A549 treated with RU486 at 1 μM for 4 hours (cell line): Measurements from ENCODE around the gene OR51B5. TPM values are rescaled to one million over a fixed set of nuclear protein-coding genes. Genes with fewer than 3 reads are reported as not detected.

Experiments used
- total RNA-seq: library from RNA; stranded (reverse); fragments of 200-300 nt; extraction: Qiagen RNA extraction; gene quantifications from 5 replicates; pipeline ENCODE4 v1.2.3, GENCODE V29; 2022; ENCODE audit warnings: low read depth

Gene OR51B5, protein sequence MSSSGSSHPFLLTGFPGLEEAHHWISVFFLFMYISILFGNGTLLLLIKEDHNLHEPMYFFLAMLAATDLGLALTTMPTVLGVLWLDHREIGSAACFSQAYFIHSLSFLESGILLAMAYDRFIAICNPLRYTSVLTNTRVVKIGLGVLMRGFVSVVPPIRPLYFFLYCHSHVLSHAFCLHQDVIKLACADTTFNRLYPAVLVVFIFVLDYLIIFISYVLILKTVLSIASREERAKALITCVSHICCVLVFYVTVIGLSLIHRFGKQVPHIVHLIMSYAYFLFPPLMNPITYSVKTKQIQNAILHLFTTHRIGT
- 0.07 to 0.09 TPM in 2 of 5 replicates, not detected in the others for total RNA-seq

GRCh38 chr11:5343474-5344335 lies at the start of gene OR51B5:
Gene OR51B5 (minus strand): TSS chr11:5343524. CDS start chr11:5343524, 0 bp downstream.

GRCh38 chr11:5383576-5383975 lies 40.3 kb upstream of the OR51B5 start, which contains the start of gene OR51M1:
Gene OR51M1 (plus strand): TSS chr11:5383812. CDS start chr11:5389399, 5,587 bp downstream.

GRCh38 chr11:5351208-5351607 lies 7.9 kb upstream of the OR51B5 start, which contains the start of gene OR51B6:
Gene OR51B6 (plus strand): TSS chr11:5351508. CDS start chr11:5351508, 0 bp downstream.

DNA sequence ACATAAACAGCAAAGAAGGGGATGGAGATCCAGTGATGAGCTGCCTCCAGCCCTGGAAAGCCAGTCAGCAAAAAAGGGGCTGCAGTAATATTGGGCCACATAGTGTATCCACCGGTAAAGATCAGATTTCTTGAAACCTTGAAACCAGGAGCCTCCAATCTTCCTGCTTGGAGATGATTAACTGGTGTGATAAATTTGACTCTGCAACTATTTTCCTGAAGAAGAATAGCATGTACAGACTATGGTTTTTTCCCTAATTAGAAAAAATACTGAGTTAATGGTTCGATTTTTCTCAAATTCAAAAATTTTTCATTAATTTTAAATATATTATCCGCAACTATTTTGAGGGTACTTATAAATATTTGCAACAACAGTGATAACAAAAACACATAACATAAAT lies 19.1 kb downstream of the OR51B5 start, which contains the start of gene OR51B2:
Gene OR51B2 (minus strand): TSS at position 101 of the 400 bp plus-strand sequence. CDS start 0 bp downstream, at position 101.

DNA sequence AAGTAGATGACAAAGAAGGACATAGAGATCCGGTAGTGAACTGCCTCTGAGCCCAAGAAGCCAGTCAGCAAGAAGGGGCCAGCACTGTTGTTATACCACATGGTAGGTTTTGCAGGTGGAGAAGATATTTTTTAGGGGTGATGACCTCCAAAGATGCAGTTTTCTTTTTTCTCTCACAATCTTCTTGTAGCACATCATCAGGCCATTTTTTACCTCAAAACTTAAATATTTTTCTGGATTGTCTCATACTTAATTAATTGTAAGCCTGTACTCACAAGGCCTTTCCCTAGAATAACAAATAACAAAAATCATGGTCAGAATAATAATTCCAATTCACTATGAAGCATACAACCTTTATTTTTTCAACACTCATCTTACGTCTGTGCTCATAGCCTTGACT lies 41.5 kb downstream of the OR51B5 start, which contains the start of gene OR51B4:
Gene OR51B4 (minus strand): TSS at position 101 of the 400 bp plus-strand sequence. CDS start 0 bp downstream, at position 101.

Other genes with a start within 250 kb of the OR51B5 start
- not detected in 5 replicates for gene OR52A5, start 205.2 kb downstream of the OR51B5 start, total RNA-seq
- gene OR52A1, start 188.8 kb downstream of the OR51B5 start, total RNA-seq: not detected in 5 replicates
- gene OR51V1, start 142.8 kb downstream of the OR51B5 start, total RNA-seq: not detected in 5 replicates
- gene HBB, start 116.5 kb downstream of the OR51B5 start, total RNA-seq: not detected in 5 replicates
- not detected in 5 replicates for gene HBD, start 109.0 kb downstream of the OR51B5 start, total RNA-seq
- gene HBG1, start 93.7 kb downstream of the OR51B5 start, total RNA-seq: not detected in 5 replicates
- not detected in 5 replicates for gene HBG2, start 88.7 kb downstream of the OR51B5 start, total RNA-seq
- gene HBE1, start 73.6 kb downstream of the OR51B5 start, total RNA-seq: 0.25 TPM in 1 of 5 replicates, not detected in the others
- gene OR51B4, start 41.6 kb downstream of the OR51B5 start, total RNA-seq: not detected in 5 replicates
- not detected in 5 replicates for gene OR51B2, start 19.2 kb downstream of the OR51B5 start, total RNA-seq
- not detected in 5 replicates for gene OR51B6, start 8.0 kb upstream of the OR51B5 start, total RNA-seq
- gene OR51M1, start 40.3 kb upstream of the OR51B5 start, total RNA-seq: not detected in 5 replicates
- not detected in 5 replicates for gene OR51Q1, start 78.6 kb upstream of the OR51B5 start, total RNA-seq
- gene OR51I1, start 98.0 kb upstream of the OR51B5 start, total RNA-seq: not detected in 5 replicates
- gene OR51I2, start 105.8 kb upstream of the OR51B5 start, total RNA-seq: not detected in 5 replicates
- gene OR52D1, start 145.2 kb upstream of the OR51B5 start, total RNA-seq: not detected in 5 replicates
- not detected in 5 replicates for gene UBQLN3, start 166.4 kb upstream of the OR51B5 start, total RNA-seq
- gene UBQLNL, start 173.2 kb upstream of the OR51B5 start, total RNA-seq: not detected in 5 replicates
- not detected in 5 replicates for gene OR52H1, start 205.0 kb upstream of the OR51B5 start, total RNA-seq
- gene OR52B6, start 237.4 kb upstream of the OR51B5 start, total RNA-seq: not detected in 5 replicates